ENCODE data around the gene MAPRE3.
A peak's percentile ranks its signal among the peaks of the same experiment; 100 is the strongest.
"Not testable (repeated sequence)": the region's sequence is repeated elsewhere in the genome, so short reads cannot be mapped to it uniquely, and the experiment has no call there.

MAPRE3 gene

GRCh38 chr2:27071990-27072830 lies 101.8 kb downstream of the MAPRE3 start:
- H3K4me3 ChIP-seq (replicated peaks in 1 of 2; ENCODE audit: low read depth in 2 of 2, low read length in 2 of 2), result peak overlapping the region; percentile 54 to 57
- TF ChIP-seq CTCF (IDR thresholded peaks at IDR 0.05; ENCODE audit: low read depth, low read length), result no peak
- DNase-seq (ENCODE audit: low read depth in 2 of 2), result peak; percentile 49 to 93

GRCh38 chr2:27072920-27073319 lies 102.5 kb downstream of the MAPRE3 start:
- DNase-seq (ENCODE audit: low read depth in 2 of 2), result peak; percentile 60 to 65
- H3K4me3 ChIP-seq (replicated peaks in 1 of 2; ENCODE audit: low read depth in 2 of 2, low read length in 2 of 2), result no peak overlapping the region
- no peak for TF ChIP-seq CTCF (IDR thresholded peaks at IDR 0.05; ENCODE audit: low read depth, low read length)

- no peak for TF ChIP-seq CTCF (IDR thresholded peaks at IDR 0.05; ENCODE audit: low read depth, low read length)
- DNase-seq (ENCODE audit: low read depth in 2 of 2), result peak in 1 of 2 donors; percentile 36
- H3K4me3 ChIP-seq (replicated peaks in 1 of 2; ENCODE audit: low read depth in 2 of 2, low read length in 2 of 2), result no peak overlapping the region
These were observed 103.3 kb downstream of the MAPRE3 start for GRCh38 chr2:27073782-27074181.

GRCh38 chr2:27074738-27075565 lies 104.5 kb downstream of the MAPRE3 start:
- H3K4me3 ChIP-seq (replicated peaks in 1 of 2; ENCODE audit: low read depth in 2 of 2, low read length in 2 of 2), result no peak overlapping the region
- peak; percentile 48 to 69 for DNase-seq (ENCODE audit: low read depth in 2 of 2)

GRCh38 chr2:27075566-27075871 lies 105.1 kb downstream of the MAPRE3 start:
- not testable (repeated sequence) for DNase-seq (ENCODE audit: low read depth in 2 of 2); H3K4me3 ChIP-seq (replicated peaks in 1 of 2; ENCODE audit: low read depth in 2 of 2, low read length in 2 of 2)

More at GRCh38 chr2:27074738-27075565, 104.5 kb downstream of the MAPRE3 start:
- TF ChIP-seq CTCF (IDR thresholded peaks at IDR 0.05; ENCODE audit: low read depth, low read length), result no peak

GRCh38 chr2:27076323-27076722 lies 105.9 kb downstream of the MAPRE3 start:
- TF ChIP-seq CTCF (IDR thresholded peaks at IDR 0.05; ENCODE audit: low read depth, low read length), result no peak
- H3K4me3 ChIP-seq (replicated peaks in 1 of 2; ENCODE audit: low read depth in 2 of 2, low read length in 2 of 2), result no peak overlapping the region
- no peak for DNase-seq (ENCODE audit: low read depth in 2 of 2)
